MCF 10A (cell line): ENCODE results near the gene TMSB10. TPM values are rescaled to one million over a fixed set of nuclear protein-coding genes. Genes with fewer than 3 reads are reported as not detected.
"Not testable (repeated sequence)": the region's sequence is repeated elsewhere in the genome, so short reads cannot be mapped to it uniquely, and the experiment has no call there.

Source experiments
- BruUV-seq: library from RNA; stranded (reverse); fragments of 400-500 nt; replicated peaks from 2 replicates; lab custom pipeline; 2021; lab: Mats Ljungman, UMichigan
- CTCF ChIA-PET: fragments of 300-600 bp; sonication (Branson Sonifier 250); formaldehyde crosslinking; extraction: SDS; loops from one replicate; lab custom pipeline; 2021; ENCODE audit warnings: antibody characterized with exemption, inconsistent platforms; lab: Yijun Ruan, JAX
- POLR2A ChIA-PET: fragments of 300-600, 350-650 bp; sonication (Branson Sonifier 250); formaldehyde crosslinking; extraction: SDS; loops from one replicate; lab custom pipeline; 2020; ENCODE audit warnings: antibody characterized with exemption, inconsistent platforms; lab: Yijun Ruan, JAX
- DNase-seq: peaks from one replicate; pipeline ENCODE4 v3.0.0-alpha.2; 2018; ENCODE audit not compliant: unreplicated experiment
- H3K27ac Mint-ChIP-seq: one replicate; pipeline ENCODE4 v1.8.0; 2022; ENCODE audit warnings: mild to moderate bottlenecking, low read depth, mixed read lengths; ENCODE audit not compliant: unreplicated experiment
- H3K27me3 Mint-ChIP-seq: one replicate; pipeline ENCODE4 v1.8.0; 2022; ENCODE audit warnings: mixed read lengths; ENCODE audit not compliant: insufficient read depth, unreplicated experiment
- H3K36me3 Mint-ChIP-seq: one replicate; pipeline ENCODE4 v1.8.0; 2022; ENCODE audit warnings: mild to moderate bottlenecking, moderate library complexity, mixed read lengths; ENCODE audit not compliant: insufficient read depth, unreplicated experiment
- H3K4me1 Mint-ChIP-seq: one replicate; pipeline ENCODE4 v1.8.0; 2022; ENCODE audit warnings: mixed read lengths; ENCODE audit not compliant: insufficient read depth, unreplicated experiment
- H3K4me3 Mint-ChIP-seq: one replicate; pipeline ENCODE4 v1.8.0; 2022; ENCODE audit warnings: mild to moderate bottlenecking, moderate library complexity, mixed read lengths; ENCODE audit not compliant: unreplicated experiment
- H3K9me3 Mint-ChIP-seq: one replicate; pipeline ENCODE4 v1.8.0; 2022; ENCODE audit warnings: mixed read lengths; ENCODE audit not compliant: unreplicated experiment
- intact Hi-C: fragments of 100-400 bp; cut with micrococcal nuclease; formaldehyde crosslinking; loops from 2 replicates; pipeline ENCODE4 v1.14.1; 2022
- total RNA-seq: library from RNA; stranded (reverse); gene quantifications from 2 replicates; pipeline ENCODE4 v1.2.3, GENCODE V29; 2022
- TF ChIP-seq, protein P1 (sequence below): fragments of 200-600 bp; IDR thresholded peaks from one replicate; pipeline ENCODE4 v1.8.0; 2022; ENCODE audit warnings: antibody characterized with exemption, mild to moderate bottlenecking; ENCODE audit not compliant: unreplicated experiment

The TMSB10 gene
- total RNA-seq, 1 experiment from 2014 or later: 3,349 TPM

DNA sequence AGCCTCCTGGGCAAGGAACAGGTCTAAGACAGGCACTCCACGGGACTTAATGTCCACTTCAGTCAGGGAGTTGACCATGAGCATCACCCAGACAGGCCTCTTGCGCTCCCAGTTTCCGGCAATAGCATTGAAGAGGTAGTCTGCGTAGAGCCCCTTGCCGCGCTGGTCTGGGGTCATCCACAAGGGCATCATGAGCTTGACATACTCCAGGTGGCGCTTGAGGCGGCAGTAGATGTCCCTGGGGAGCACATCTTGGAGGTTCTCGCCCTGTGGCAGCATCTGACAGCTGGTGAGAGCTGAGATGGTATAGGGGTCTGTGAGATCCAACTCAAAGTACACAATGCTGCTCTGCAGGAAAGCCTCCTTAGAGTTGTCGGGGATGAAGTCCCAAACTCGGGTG is 35.1 kb upstream of the TMSB10 start:
- Mint-ChIP-seq H3K27me3 (no peaks in the 10 kb centered on the region), H3K27ac (no peak overlapping the region), H3K4me1 (peaks cover 11% of the 10 kb centered on the region), H3K9me3 (no peaks in the 10 kb centered on the region), H3K36me3 (peaks cover 9% of the 10 kb centered on the region), H3K4me3 (no peak overlapping the region)
- no TSS peak for BruUV-seq
- POLR2A ChIA-PET: interaction anchor here (0.5 to 1.3 kb wide), 3 partner anchors 12 to 35 kb away, joined by 3 read pairs; partner anchors contain the start of gene TMSB10
- TF ChIP-seq, protein P1, sequence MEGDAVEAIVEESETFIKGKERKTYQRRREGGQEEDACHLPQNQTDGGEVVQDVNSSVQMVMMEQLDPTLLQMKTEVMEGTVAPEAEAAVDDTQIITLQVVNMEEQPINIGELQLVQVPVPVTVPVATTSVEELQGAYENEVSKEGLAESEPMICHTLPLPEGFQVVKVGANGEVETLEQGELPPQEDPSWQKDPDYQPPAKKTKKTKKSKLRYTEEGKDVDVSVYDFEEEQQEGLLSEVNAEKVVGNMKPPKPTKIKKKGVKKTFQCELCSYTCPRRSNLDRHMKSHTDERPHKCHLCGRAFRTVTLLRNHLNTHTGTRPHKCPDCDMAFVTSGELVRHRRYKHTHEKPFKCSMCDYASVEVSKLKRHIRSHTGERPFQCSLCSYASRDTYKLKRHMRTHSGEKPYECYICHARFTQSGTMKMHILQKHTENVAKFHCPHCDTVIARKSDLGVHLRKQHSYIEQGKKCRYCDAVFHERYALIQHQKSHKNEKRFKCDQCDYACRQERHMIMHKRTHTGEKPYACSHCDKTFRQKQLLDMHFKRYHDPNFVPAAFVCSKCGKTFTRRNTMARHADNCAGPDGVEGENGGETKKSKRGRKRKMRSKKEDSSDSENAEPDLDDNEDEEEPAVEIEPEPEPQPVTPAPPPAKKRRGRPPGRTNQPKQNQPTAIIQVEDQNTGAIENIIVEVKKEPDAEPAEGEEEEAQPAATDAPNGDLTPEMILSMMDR: no peak
- intact Hi-C loops: no loop called here
- CTCF ChIA-PET: interaction anchor here (0.8 to 1.2 kb wide), 3 partner anchors 11 to 344 kb away, joined by 3 to 7 read pairs (median 3); partner anchors contain the start of gene TRABD2A
- no peak for DNase-seq

DNA sequence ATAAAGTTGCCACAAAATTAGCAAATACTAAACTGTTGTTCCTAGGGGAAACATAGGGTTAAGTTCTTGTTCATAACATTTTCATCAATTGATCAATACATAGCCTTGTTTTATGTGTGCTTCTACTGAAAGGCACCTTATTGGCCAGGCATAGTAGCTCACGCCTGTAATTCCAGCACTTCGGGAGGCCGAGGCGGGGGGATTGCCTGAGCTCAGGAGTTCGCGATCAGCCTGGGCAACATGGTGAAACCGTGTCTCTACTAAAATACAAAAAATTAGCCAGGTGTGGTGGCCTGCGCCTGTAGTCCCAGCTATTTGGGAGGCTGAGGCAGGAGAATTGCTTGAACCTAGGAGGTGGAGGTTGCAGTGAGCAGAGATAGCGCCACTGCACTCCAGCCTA is 32.8 kb upstream of the TMSB10 start:
- H3K9me3 Mint-ChIP-seq, H3K4me3 Mint-ChIP-seq, BruUV-seq, H3K27ac Mint-ChIP-seq, H3K27me3 Mint-ChIP-seq, POLR2A ChIA-PET, intact Hi-C loops, DNase-seq: not testable (repeated sequence)
- CTCF ChIA-PET: interaction anchor here (0.8 to 1.9 kb wide), 3 partner anchors 10 to 53 kb away, joined by 3 to 8 read pairs (median 3); no protein-coding TSS in a partner anchor
- H3K36me3 Mint-ChIP-seq: peaks cover 15% of the 10 kb centered on the region
- peaks cover 20% of the 10 kb centered on the region for H3K4me1 Mint-ChIP-seq

DNA sequence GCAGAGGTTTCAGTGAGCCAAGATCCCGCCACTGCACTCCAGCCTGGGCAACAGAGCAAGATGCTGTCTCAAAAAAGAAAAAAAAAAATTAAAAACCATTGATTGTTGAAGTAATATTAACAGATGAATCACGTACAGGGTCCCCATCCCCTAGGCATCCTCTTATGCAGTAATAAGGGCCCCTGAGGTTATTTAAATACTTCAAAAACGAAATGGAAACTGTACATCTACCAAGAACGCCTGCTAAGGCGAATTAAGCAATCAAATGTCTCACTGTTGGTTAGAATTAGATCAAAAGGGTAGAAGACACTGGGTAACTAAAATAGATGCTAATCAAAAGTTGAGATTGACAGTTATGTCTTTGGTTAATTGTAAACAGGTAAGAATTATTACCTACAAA is 32.1 kb upstream of the TMSB10 start:
- Mint-ChIP-seq H3K4me1 (peaks cover 20% of the 10 kb centered on the region), H3K27me3 (no peaks in the 10 kb centered on the region), H3K4me3 (no peak overlapping the region), H3K27ac (no peak overlapping the region), H3K36me3 (peaks cover 15% of the 10 kb centered on the region), H3K9me3 (no peaks in the 10 kb centered on the region)
- no peak for DNase-seq
- ChIA-PET CTCF (interaction anchor here (1.1 kb wide), 1 partner anchor 9 kb away, joined by 3 read pairs; no protein-coding TSS in a partner anchor), POLR2A (no interaction called here)
- BruUV-seq: no TSS peak
- intact Hi-C loops: no loop called here
- TF ChIP-seq, protein P1: no peak

DNA sequence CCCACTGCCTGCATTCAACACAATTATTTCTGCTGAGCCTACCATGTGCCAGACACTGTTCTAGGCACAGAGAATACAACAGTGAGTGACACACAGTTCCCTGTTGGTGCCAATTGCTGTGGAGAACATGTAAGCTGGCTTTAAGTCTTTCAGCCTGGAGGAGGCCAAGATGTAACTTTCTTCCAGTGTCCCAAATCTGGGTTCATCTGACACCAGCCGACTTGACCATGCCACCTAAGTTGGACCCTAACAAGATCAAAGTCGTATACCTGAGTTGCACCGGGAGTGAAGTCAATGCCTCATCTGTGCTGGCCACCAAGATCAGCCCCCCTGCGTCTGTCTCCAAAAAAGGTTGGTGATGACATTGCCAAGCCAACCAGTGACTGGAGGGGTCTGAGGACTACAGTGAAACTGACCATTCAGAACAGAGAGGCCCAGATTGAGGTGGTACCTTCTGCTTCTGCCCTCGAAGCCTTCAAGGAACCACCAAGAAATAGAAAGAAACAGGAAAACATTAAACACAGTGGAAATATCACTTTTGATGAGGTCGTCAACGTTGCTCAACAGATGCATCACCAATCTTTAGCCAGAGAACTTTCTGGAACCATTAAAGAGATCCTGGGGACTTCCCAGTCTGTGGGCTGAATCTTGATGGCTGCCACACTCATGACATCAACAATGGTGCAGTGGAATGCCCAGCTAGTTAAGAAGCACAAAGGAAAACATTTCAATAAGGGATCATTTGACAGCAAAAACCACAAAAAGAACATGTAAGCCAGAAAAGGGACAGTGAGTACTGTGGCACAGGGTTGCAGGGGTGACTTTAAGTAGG is 30.9 kb upstream of the TMSB10 start:
- POLR2A ChIA-PET: no interaction called here
- Mint-ChIP-seq H3K9me3 (no peaks in the 10 kb centered on the region), H3K27me3 (no peaks in the 10 kb centered on the region), H3K4me3 (no peak overlapping the region), H3K27ac (no peak overlapping the region), H3K36me3 (peaks cover 15% of the 10 kb centered on the region), H3K4me1 (peaks cover 20% of the 10 kb centered on the region)
- no peak for DNase-seq
- intact Hi-C loops: no loop called here
- BruUV-seq: no TSS peak
- TF ChIP-seq, protein P1: no peak
- CTCF ChIA-PET: interaction anchor here (0.6 to 1.8 kb wide), 3 partner anchors 10 to 1748 kb away, joined by 3 to 4 read pairs (median 3); no protein-coding TSS in a partner anchor
